ENCODE measurements around the gene TEX264.

DNA sequence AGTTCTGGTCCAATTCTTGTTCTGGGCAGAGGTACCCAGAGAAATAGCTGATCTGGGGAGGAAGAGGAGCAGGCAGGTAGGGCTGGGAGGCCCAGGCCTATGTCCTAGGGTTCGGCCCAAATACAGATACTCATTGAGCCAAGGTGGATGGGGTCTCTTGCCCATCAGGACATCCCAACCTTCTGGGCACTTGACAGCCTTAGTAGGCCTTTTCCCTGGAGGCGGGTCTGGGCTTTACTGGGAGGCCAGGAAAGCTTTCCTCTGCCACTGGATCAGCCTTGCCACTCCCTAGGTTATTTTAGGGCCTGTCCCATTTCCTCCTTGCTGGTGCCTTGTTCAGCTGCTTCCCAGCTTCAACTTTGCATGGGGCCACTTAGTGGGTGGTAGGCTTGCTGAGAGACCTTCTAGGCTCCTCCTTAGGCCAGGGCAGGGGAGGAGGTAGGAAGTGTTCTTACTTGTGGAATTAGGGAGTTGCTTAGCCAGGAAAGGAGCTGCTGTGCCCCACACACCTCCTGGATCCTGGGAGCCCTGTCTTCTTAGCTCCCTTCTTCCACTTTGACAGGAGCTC is 9.7 kb downstream of the TEX264 start:
- TF ChIP-seq EZH2 (IDR thresholded peaks at IDR 0.05) = no peak
- TF ChIP-seq POLR2AphosphoS5 (IDR thresholded peaks at IDR 0.05; ENCODE audit: borderline replicate concordance, low read depth, low read length) = no peak
- TF ChIP-seq FOXP2 (optimal IDR thresholded peaks at IDR 0.05; ENCODE audit: control extremely low read depth, extremely low read length, insufficient read depth) = no peak

Data from SK-N-MC (cell line).